ENCODE measurements around the gene DLG5.

The DLG5 gene

GRCh38 chr10:77833225-77833624, 93.3 kb downstream of the DLG5 start:
- no peaks in the 10 kb centered on the region for H3K9me3 ChIP-seq (replicated peaks; ENCODE audit: low read length)
- no peak overlapping the region for H3K9ac ChIP-seq (ENCODE audit: low read depth, low read length)
- peaks cover 55% of the 10 kb centered on the region for H3K36me3 ChIP-seq (ENCODE audit: insufficient read depth, low read length)
- no peaks in the 10 kb centered on the region for H3K27me3 ChIP-seq (ENCODE audit: control insufficient read depth, insufficient read depth, low read length)
- no peaks in the 10 kb centered on the region for H3K4me1 ChIP-seq (ENCODE audit: control insufficient read depth, insufficient read depth, low read length)
- H3K4me3 ChIP-seq (ENCODE audit: low read length), result no peak overlapping the region
- no peak overlapping the region for H3K4me2 ChIP-seq (ENCODE audit: low read length)

- Histone ChIP-seq H3K4me2 (ENCODE audit: low read length) (no peak overlapping the region), H3K27me3 (ENCODE audit: control insufficient read depth, insufficient read depth, low read length) (no peaks in the 10 kb centered on the region), H3K36me3 (ENCODE audit: insufficient read depth, low read length) (peaks cover 55% of the 10 kb centered on the region), H3K9me3 (replicated peaks; ENCODE audit: low read length) (no peaks in the 10 kb centered on the region), H3K4me3 (ENCODE audit: low read length) (no peak overlapping the region), H3K4me1 (ENCODE audit: control insufficient read depth, insufficient read depth, low read length) (no peaks in the 10 kb centered on the region), H3K9ac (ENCODE audit: low read depth, low read length) (no peak overlapping the region)
These were observed 94.3 kb downstream of the DLG5 start for GRCh38 chr10:77832238-77832637.

GRCh38 chr10:77829356-77829755, 97.2 kb downstream of the DLG5 start:
- H3K4me3 ChIP-seq (ENCODE audit: low read length), result no peak overlapping the region
- H3K9me3 ChIP-seq (replicated peaks; ENCODE audit: low read length), result no peaks in the 10 kb centered on the region
- peaks cover 49% of the 10 kb centered on the region for H3K36me3 ChIP-seq (ENCODE audit: insufficient read depth, low read length)

GRCh38 chr10:77828377-77828776, 98.2 kb downstream of the DLG5 start:
- Histone ChIP-seq H3K4me1 (ENCODE audit: control insufficient read depth, insufficient read depth, low read length) (no peaks in the 10 kb centered on the region), H3K36me3 (ENCODE audit: insufficient read depth, low read length) (peaks cover 45% of the 10 kb centered on the region), H3K27me3 (ENCODE audit: control insufficient read depth, insufficient read depth, low read length) (no peaks in the 10 kb centered on the region), H3K4me3 (ENCODE audit: low read length) (no peak overlapping the region), H3K9ac (ENCODE audit: low read depth, low read length) (no peak overlapping the region), H3K9me3 (replicated peaks; ENCODE audit: low read length) (no peaks in the 10 kb centered on the region), H3K4me2 (ENCODE audit: low read length) (no peak overlapping the region)

More at GRCh38 chr10:77829356-77829755, 97.2 kb downstream of the DLG5 start:
- Histone ChIP-seq H3K4me2 (ENCODE audit: low read length) (no peak overlapping the region), H3K4me1 (ENCODE audit: control insufficient read depth, insufficient read depth, low read length) (no peaks in the 10 kb centered on the region), H3K27me3 (ENCODE audit: control insufficient read depth, insufficient read depth, low read length) (no peaks in the 10 kb centered on the region), H3K9ac (ENCODE audit: low read depth, low read length) (no peak overlapping the region)

- Histone ChIP-seq H3K36me3 (ENCODE audit: insufficient read depth, low read length) (peaks cover 39% of the 10 kb centered on the region), H3K4me3 (ENCODE audit: low read length) (no peak overlapping the region), H3K9me3 (replicated peaks; ENCODE audit: low read length) (no peaks in the 10 kb centered on the region), H3K4me1 (ENCODE audit: control insufficient read depth, insufficient read depth, low read length) (no peaks in the 10 kb centered on the region), H3K4me2 (ENCODE audit: low read length) (no peak overlapping the region), H3K9ac (ENCODE audit: low read depth, low read length) (no peak overlapping the region), H3K27me3 (ENCODE audit: control insufficient read depth, insufficient read depth, low read length) (no peaks in the 10 kb centered on the region)
These were observed 99.2 kb downstream of the DLG5 start for GRCh38 chr10:77827366-77827765.

- peaks cover 45% of the 10 kb centered on the region for H3K36me3 ChIP-seq (ENCODE audit: insufficient read depth, low read length)
- no peak overlapping the region for H3K9ac ChIP-seq (ENCODE audit: low read depth, low read length)
- H3K4me2 ChIP-seq (ENCODE audit: low read length), result no peak overlapping the region
- no peak overlapping the region for H3K4me3 ChIP-seq (ENCODE audit: low read length)
- no peaks in the 10 kb centered on the region for H3K27me3 ChIP-seq (ENCODE audit: control insufficient read depth, insufficient read depth, low read length)
- H3K9me3 ChIP-seq (replicated peaks; ENCODE audit: low read length), result no peaks in the 10 kb centered on the region
- no peaks in the 10 kb centered on the region for H3K4me1 ChIP-seq (ENCODE audit: control insufficient read depth, insufficient read depth, low read length)
These were observed 100.6 kb downstream of the DLG5 start for GRCh38 chr10:77825965-77826364.

- no peaks in the 10 kb centered on the region for H3K27me3 ChIP-seq (ENCODE audit: control insufficient read depth, insufficient read depth, low read length)
- H3K9ac ChIP-seq (ENCODE audit: low read depth, low read length), result no peak overlapping the region
- H3K4me1 ChIP-seq (ENCODE audit: control insufficient read depth, insufficient read depth, low read length), result no peaks in the 10 kb centered on the region
- H3K4me2 ChIP-seq (ENCODE audit: low read length), result no peak overlapping the region
- no peaks in the 10 kb centered on the region for H3K9me3 ChIP-seq (replicated peaks; ENCODE audit: low read length)
- H3K36me3 ChIP-seq (ENCODE audit: insufficient read depth, low read length), result peaks cover 40% of the 10 kb centered on the region
- no peak overlapping the region for H3K4me3 ChIP-seq (ENCODE audit: low read length)
These were observed 101.6 kb downstream of the DLG5 start for GRCh38 chr10:77824908-77825307.

- H3K36me3 ChIP-seq (ENCODE audit: insufficient read depth, low read length), result peaks cover 40% of the 10 kb centered on the region
These were observed 102.6 kb downstream of the DLG5 start for GRCh38 chr10:77823811-77824542.

GRCh38 chr10:77821551-77821950, 105.0 kb downstream of the DLG5 start:
- H3K4me1 ChIP-seq (ENCODE audit: control insufficient read depth, insufficient read depth, low read length), result no peaks in the 10 kb centered on the region
- peaks cover 59% of the 10 kb centered on the region for H3K36me3 ChIP-seq (ENCODE audit: insufficient read depth, low read length)
- H3K9me3 ChIP-seq (replicated peaks; ENCODE audit: low read length), result no peaks in the 10 kb centered on the region
- no peak overlapping the region for H3K4me2 ChIP-seq (ENCODE audit: low read length)
- H3K9ac ChIP-seq (ENCODE audit: low read depth, low read length), result no peak overlapping the region
- H3K4me3 ChIP-seq (ENCODE audit: low read length), result no peak overlapping the region
- no peaks in the 10 kb centered on the region for H3K27me3 ChIP-seq (ENCODE audit: control insufficient read depth, insufficient read depth, low read length)

More at GRCh38 chr10:77823811-77824542, 102.6 kb downstream of the DLG5 start:
- H3K9me3 ChIP-seq (replicated peaks; ENCODE audit: low read length), result no peaks in the 10 kb centered on the region
- H3K4me3 ChIP-seq (ENCODE audit: low read length), result no peak overlapping the region
- H3K4me1 ChIP-seq (ENCODE audit: control insufficient read depth, insufficient read depth, low read length), result no peaks in the 10 kb centered on the region
- H3K9ac ChIP-seq (ENCODE audit: low read depth, low read length), result no peak overlapping the region
- no peaks in the 10 kb centered on the region for H3K27me3 ChIP-seq (ENCODE audit: control insufficient read depth, insufficient read depth, low read length)
- H3K4me2 ChIP-seq (ENCODE audit: low read length), result no peak overlapping the region

GRCh38 chr10:77821036-77821435, 105.5 kb downstream of the DLG5 start:
- Histone ChIP-seq H3K4me1 (ENCODE audit: control insufficient read depth, insufficient read depth, low read length) (no peaks in the 10 kb centered on the region), H3K36me3 (ENCODE audit: insufficient read depth, low read length) (peaks cover 59% of the 10 kb centered on the region), H3K9me3 (replicated peaks; ENCODE audit: low read length) (no peaks in the 10 kb centered on the region), H3K4me2 (ENCODE audit: low read length) (no peak overlapping the region), H3K4me3 (ENCODE audit: low read length) (no peak overlapping the region), H3K27me3 (ENCODE audit: control insufficient read depth, insufficient read depth, low read length) (no peaks in the 10 kb centered on the region), H3K9ac (ENCODE audit: low read depth, low read length) (no peak overlapping the region)

GRCh38 chr10:77820349-77820748, 106.2 kb downstream of the DLG5 start:
- Histone ChIP-seq H3K27me3 (ENCODE audit: control insufficient read depth, insufficient read depth, low read length) (no peaks in the 10 kb centered on the region), H3K4me1 (ENCODE audit: control insufficient read depth, insufficient read depth, low read length) (no peaks in the 10 kb centered on the region), H3K9ac (ENCODE audit: low read depth, low read length) (no peak overlapping the region), H3K4me2 (ENCODE audit: low read length) (no peak overlapping the region), H3K9me3 (replicated peaks; ENCODE audit: low read length) (no peaks in the 10 kb centered on the region), H3K4me3 (ENCODE audit: low read length) (no peak overlapping the region), H3K36me3 (ENCODE audit: insufficient read depth, low read length) (peaks cover 64% of the 10 kb centered on the region)

Data from skeletal muscle satellite cell (primary cell).